Coronary artery (tissue), 2 donors: ENCODE data around the gene VSTM2B.

Experiments
- DNase-seq: peaks from one replicate; pipeline ENCODE4 v3.0.0-alpha.2; 2017; ENCODE audit warnings: low spot score
- H3K27ac ChIP-seq, 2 donors: fragments of 200-600 bp; sonication (generic); one replicate each; pipeline ENCODE4 v1.5.1; 2016 to 2019
- H3K4me3 ChIP-seq: fragments of 200-600 bp; sonication (generic); 2 replicates; pipeline ENCODE4 v1.5.1; 2016; ENCODE audit warnings: mild to moderate bottlenecking, moderate library complexity
- CTCF ChIP-seq: fragments of 200-600 bp; sonication (generic); IDR thresholded peaks from one replicate; pipeline ENCODE4 v1.5.1; 2019; ENCODE audit warnings: antibody characterized with exemption

VSTM2B gene

GRCh38 chr19:29508181-29508580 lies 17.6 kb upstream of the VSTM2B start:
- no peak for TF ChIP-seq CTCF
- H3K27ac ChIP-seq: no peak overlapping the region
- H3K4me3 ChIP-seq: no peak overlapping the region
- DNase-seq: no peak

GRCh38 chr19:29509456-29509855 lies 16.3 kb upstream of the VSTM2B start:
- no peak overlapping the region for H3K4me3 ChIP-seq
- TF ChIP-seq CTCF: no peak
- no peak for DNase-seq
- H3K27ac ChIP-seq: no peak overlapping the region

DNA sequence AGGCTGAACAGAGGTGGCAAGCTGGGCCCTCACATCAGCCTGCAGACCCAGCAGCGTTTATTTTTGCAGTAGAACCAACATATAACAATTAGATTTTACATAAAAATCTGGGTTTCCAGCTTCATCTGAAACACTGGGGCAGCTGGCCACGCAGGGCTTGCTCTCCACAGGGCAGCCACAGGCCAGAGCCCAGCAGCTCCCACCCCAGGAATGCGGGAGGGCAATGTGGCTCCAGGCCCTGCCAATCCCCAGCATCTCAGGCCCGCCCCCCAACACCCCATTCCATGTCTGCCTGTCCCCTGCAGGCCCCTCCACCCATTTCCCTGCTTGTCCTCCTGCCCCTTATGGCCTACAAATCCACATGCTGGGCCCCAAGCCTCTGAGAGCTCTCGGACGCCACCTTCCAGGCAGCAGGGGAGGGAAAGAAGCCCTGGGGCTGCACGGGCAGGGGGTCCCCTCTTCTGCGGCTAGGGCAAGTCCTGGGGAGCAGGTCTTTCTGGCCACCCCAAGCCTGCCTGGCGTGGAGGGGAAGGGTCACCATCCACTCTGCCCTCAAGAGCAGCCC lies 15.0 kb upstream of the VSTM2B start:
- no peak overlapping the region for H3K27ac ChIP-seq
- TF ChIP-seq CTCF: no peak
- no peak for DNase-seq

DNA sequence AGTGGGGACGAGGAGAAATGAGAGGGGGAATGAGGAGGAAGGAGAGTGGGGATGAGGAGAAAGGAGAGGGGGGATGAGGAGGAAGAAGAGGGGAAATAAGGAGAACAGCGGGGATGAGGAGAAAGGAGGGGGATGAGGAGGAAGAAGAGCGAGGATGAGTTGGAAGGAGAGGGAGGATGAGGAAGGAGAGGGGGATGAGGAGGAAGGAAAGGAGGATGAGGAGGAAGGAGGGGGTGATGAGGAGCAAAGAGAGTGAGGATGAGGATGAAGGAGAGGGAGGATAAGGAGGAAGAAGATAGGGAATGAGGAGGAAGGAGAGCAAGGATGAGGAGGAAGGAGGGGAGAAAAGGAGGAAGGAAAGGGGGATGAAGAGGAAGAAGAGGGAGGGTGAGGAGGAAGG lies 14.0 kb upstream of the VSTM2B start:
- no peak for TF ChIP-seq CTCF
- Histone ChIP-seq H3K27ac (no peak overlapping the region), H3K4me3 (no peak overlapping the region)
- DNase-seq: no peak

More for the DNA sequence above, 15.0 kb upstream of the VSTM2B start:
- H3K4me3 ChIP-seq: no peak overlapping the region

DNA sequence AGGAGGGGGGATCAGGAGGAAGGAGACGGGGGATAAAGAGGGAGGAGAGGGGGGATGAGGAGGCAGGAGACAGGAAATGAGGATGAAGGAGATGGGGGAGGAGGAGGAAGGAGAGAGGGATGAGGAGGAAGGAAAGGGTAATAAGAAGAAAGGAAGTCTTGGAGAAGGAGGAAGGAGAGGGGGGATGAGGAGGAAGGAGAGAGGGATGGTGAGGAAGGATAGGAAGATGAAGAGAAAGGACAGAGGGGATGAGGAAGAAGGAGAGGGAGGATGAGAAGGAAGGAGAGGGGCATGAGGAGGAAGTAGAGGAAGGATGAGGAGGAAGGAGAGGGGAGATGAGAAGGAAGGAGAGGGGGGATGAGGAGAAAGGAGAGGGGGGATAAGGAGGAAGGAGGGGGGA lies 13.0 kb upstream of the VSTM2B start:
- Histone ChIP-seq H3K27ac (no peak overlapping the region), H3K4me3 (no peak overlapping the region)
- TF ChIP-seq CTCF: no peak
- no peak for DNase-seq

- H3K27ac ChIP-seq: no peak overlapping the region
- H3K4me3 ChIP-seq: no peak overlapping the region
- TF ChIP-seq CTCF: no peak
- no peak for DNase-seq
Measured at GRCh38 chr19:29514525-29515232, 11.1 kb upstream of the VSTM2B start.

GRCh38 chr19:29515233-29515619 lies 10.6 kb upstream of the VSTM2B start:
- Histone ChIP-seq H3K27ac (no peak overlapping the region), H3K4me3 (no peak overlapping the region)
- TF ChIP-seq CTCF: no peak
- no peak for DNase-seq
